ENCODE results near the gene CCR4. TPM values are rescaled to one million over a fixed set of nuclear protein-coding genes. Genes with fewer than 3 reads are reported as not detected.

The CCR4 gene
- total RNA-seq, 1 donor = under 0.01 TPM

GRCh38 chr3:33004961-33005360, 53.5 kb downstream of the CCR4 start:
- DNase-seq (ENCODE audit: low read depth) = no peak
- no peak overlapping the region for H3K4me3 ChIP-seq (ENCODE audit: low read depth, low read length)
- TF ChIP-seq, protein P1, sequence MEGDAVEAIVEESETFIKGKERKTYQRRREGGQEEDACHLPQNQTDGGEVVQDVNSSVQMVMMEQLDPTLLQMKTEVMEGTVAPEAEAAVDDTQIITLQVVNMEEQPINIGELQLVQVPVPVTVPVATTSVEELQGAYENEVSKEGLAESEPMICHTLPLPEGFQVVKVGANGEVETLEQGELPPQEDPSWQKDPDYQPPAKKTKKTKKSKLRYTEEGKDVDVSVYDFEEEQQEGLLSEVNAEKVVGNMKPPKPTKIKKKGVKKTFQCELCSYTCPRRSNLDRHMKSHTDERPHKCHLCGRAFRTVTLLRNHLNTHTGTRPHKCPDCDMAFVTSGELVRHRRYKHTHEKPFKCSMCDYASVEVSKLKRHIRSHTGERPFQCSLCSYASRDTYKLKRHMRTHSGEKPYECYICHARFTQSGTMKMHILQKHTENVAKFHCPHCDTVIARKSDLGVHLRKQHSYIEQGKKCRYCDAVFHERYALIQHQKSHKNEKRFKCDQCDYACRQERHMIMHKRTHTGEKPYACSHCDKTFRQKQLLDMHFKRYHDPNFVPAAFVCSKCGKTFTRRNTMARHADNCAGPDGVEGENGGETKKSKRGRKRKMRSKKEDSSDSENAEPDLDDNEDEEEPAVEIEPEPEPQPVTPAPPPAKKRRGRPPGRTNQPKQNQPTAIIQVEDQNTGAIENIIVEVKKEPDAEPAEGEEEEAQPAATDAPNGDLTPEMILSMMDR (IDR thresholded peaks at IDR 0.05; ENCODE audit: insufficient read depth, low read length) = no peak

Other genes starting within 250 kb of the CCR4 start
- not detected in 2 replicates for gene TRIM71, start 133.6 kb upstream of the CCR4 start, total RNA-seq (ENCODE audit: low replicate concordance)
- gene GLB1, start 145.5 kb downstream of the CCR4 start, total RNA-seq (ENCODE audit: low replicate concordance) = 49.5 and 136 TPM in 2 replicates
- gene TMPPE, start 145.5 kb downstream of the CCR4 start, total RNA-seq (ENCODE audit: low replicate concordance) = 2.2 and 5.7 TPM in 2 replicates
- 109 and 323 TPM in 2 replicates for gene CRTAP, start 162.4 kb downstream of the CCR4 start, total RNA-seq (ENCODE audit: low replicate concordance)

Measured in fibroblast of the aortic adventitia (primary cell).